ENCODE data around the gene NAV2.

Gene NAV2

GRCh38 chr11:19711911-19712280, 741 bp upstream of the NAV2 start:
- ATAC-seq (ENCODE audit: insufficient read depth, low read depth): no peak
- Histone ChIP-seq H3K4me1 (ENCODE audit: insufficient read depth, low read length) (no peaks in the 10 kb centered on the region), H3K9ac (ENCODE audit: low read depth, low read length) (no peak overlapping the region), H3K27ac (ENCODE audit: low read length) (no peak overlapping the region), H3K36me3 (ENCODE audit: insufficient read depth, low read length) (no peaks in the 10 kb centered on the region), H3K79me2 (ENCODE audit: insufficient read depth, low read length) (no peaks in the 10 kb centered on the region), H3K9me3 (ENCODE audit: insufficient read depth, low read length, severe bottlenecking) (no peaks in the 10 kb centered on the region), H3K4me3 (ENCODE audit: low read depth in 1 of 2, low read length in 2 of 2) (no peak overlapping the region), H3K4me2 (ENCODE audit: insufficient read depth, low read length) (no peak overlapping the region), H4K20me1 (ENCODE audit: insufficient read depth, low read length) (no peaks in the 10 kb centered on the region), H3K27me3 (ENCODE audit: insufficient read depth, low read length, poor library complexity) (no peaks in the 10 kb centered on the region), H2AFZ (ENCODE audit: low read depth, low read length) (no peak overlapping the region)
- no peak for TF ChIP-seq EZH2 (IDR thresholded peaks at IDR 0.05; ENCODE audit: borderline replicate concordance, low read depth, low read length, severe bottlenecking)
- DNase-seq: no peak

GRCh38 chr11:19713196-19714021, 772 bp downstream of the NAV2 start:
- no peak for ATAC-seq (ENCODE audit: insufficient read depth, low read depth)
- Histone ChIP-seq H3K4me1 (ENCODE audit: insufficient read depth, low read length) (no peaks in the 10 kb centered on the region), H3K79me2 (ENCODE audit: insufficient read depth, low read length) (no peaks in the 10 kb centered on the region), H3K9me3 (ENCODE audit: insufficient read depth, low read length, severe bottlenecking) (no peaks in the 10 kb centered on the region), H4K20me1 (ENCODE audit: insufficient read depth, low read length) (no peaks in the 10 kb centered on the region), H3K27ac (ENCODE audit: low read length) (no peak overlapping the region), H3K4me3 (ENCODE audit: low read depth in 1 of 2, low read length in 2 of 2) (no peak overlapping the region), H3K9ac (ENCODE audit: low read depth, low read length) (no peak overlapping the region), H3K4me2 (ENCODE audit: insufficient read depth, low read length) (no peak overlapping the region), H2AFZ (ENCODE audit: low read depth, low read length) (no peak overlapping the region), H3K36me3 (ENCODE audit: insufficient read depth, low read length) (no peaks in the 10 kb centered on the region), H3K27me3 (ENCODE audit: insufficient read depth, low read length, poor library complexity) (no peaks in the 10 kb centered on the region)
- no peak for DNase-seq
- TF ChIP-seq EZH2 (IDR thresholded peaks at IDR 0.05; ENCODE audit: borderline replicate concordance, low read depth, low read length, severe bottlenecking) (no peak), CTCF (IDR thresholded peaks at IDR 0.05; ENCODE audit: borderline replicate concordance, extremely low read depth, low read length, poor library complexity, severe bottlenecking) (no peak)

GRCh38 chr11:19714022-19714386, 1.4 kb downstream of the NAV2 start:
- Histone ChIP-seq H3K27ac (ENCODE audit: low read length) (no peak overlapping the region), H3K9ac (ENCODE audit: low read depth, low read length) (no peak overlapping the region)

More at GRCh38 chr11:19714022-19714386, 1.4 kb downstream of the NAV2 start:
- no peaks in the 10 kb centered on the region for H4K20me1 ChIP-seq (ENCODE audit: insufficient read depth, low read length)
- H3K36me3 ChIP-seq (ENCODE audit: insufficient read depth, low read length): no peaks in the 10 kb centered on the region
- H3K4me3 ChIP-seq (ENCODE audit: low read depth in 1 of 2, low read length in 2 of 2): no peak overlapping the region
- H3K4me2 ChIP-seq (ENCODE audit: insufficient read depth, low read length): no peak overlapping the region
- H3K9me3 ChIP-seq (ENCODE audit: insufficient read depth, low read length, severe bottlenecking): no peaks in the 10 kb centered on the region
- H3K27me3 ChIP-seq (ENCODE audit: insufficient read depth, low read length, poor library complexity): no peaks in the 10 kb centered on the region
- ATAC-seq (ENCODE audit: insufficient read depth, low read depth) (no peak), DNase-seq (no peak)
- H3K4me1 ChIP-seq (ENCODE audit: insufficient read depth, low read length): no peaks in the 10 kb centered on the region
- H2AFZ ChIP-seq (ENCODE audit: low read depth, low read length): no peak overlapping the region
- no peaks in the 10 kb centered on the region for H3K79me2 ChIP-seq (ENCODE audit: insufficient read depth, low read length)
- TF ChIP-seq EZH2 (IDR thresholded peaks at IDR 0.05; ENCODE audit: borderline replicate concordance, low read depth, low read length, severe bottlenecking): no peak
- TF ChIP-seq CTCF (IDR thresholded peaks at IDR 0.05; ENCODE audit: borderline replicate concordance, extremely low read depth, low read length, poor library complexity, severe bottlenecking): no peak

Data from DND-41 (cell line).